GM12875 (cell line): Measurements from ENCODE around the gene C1orf21.

Experiments used
- H3K4me3 ChIP-seq: one replicate; pipeline ENCODE4 v1.5.1; 2011; ENCODE audit warnings: low read depth, low read length, control low read depth
- TF ChIP-seq, protein P1 (sequence below): IDR thresholded peaks from 2 replicates; pipeline ENCODE4 v1.5.1; 2011; ENCODE audit warnings: low read depth, mild to moderate bottlenecking, control low read depth, inconsistent platforms, low read length, moderate library complexity, borderline replicate concordance; ENCODE audit not compliant: insufficient read depth

C1orf21 gene

DNA sequence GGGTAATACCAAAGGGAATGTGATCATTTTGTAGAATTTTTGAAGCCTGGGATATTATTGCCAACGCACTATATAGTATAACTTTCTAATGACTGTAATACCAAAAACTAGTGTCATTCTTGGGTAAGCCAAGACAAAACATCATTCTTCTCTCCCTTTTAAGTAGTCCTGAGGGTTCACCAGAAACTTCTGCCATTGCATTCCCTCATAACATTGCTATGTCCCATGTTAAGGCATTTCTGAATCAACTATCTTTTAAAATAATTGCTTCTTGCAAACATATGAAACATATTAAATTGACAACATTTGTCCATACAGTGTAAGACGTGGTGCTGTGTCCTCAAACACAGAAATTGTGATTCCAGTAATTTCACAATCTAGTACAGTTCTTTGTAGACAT, 29.9 kb upstream of the C1orf21 start:
- no peak overlapping the region for H3K4me3 ChIP-seq
- TF ChIP-seq, protein P1, sequence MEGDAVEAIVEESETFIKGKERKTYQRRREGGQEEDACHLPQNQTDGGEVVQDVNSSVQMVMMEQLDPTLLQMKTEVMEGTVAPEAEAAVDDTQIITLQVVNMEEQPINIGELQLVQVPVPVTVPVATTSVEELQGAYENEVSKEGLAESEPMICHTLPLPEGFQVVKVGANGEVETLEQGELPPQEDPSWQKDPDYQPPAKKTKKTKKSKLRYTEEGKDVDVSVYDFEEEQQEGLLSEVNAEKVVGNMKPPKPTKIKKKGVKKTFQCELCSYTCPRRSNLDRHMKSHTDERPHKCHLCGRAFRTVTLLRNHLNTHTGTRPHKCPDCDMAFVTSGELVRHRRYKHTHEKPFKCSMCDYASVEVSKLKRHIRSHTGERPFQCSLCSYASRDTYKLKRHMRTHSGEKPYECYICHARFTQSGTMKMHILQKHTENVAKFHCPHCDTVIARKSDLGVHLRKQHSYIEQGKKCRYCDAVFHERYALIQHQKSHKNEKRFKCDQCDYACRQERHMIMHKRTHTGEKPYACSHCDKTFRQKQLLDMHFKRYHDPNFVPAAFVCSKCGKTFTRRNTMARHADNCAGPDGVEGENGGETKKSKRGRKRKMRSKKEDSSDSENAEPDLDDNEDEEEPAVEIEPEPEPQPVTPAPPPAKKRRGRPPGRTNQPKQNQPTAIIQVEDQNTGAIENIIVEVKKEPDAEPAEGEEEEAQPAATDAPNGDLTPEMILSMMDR, result no peak

DNA sequence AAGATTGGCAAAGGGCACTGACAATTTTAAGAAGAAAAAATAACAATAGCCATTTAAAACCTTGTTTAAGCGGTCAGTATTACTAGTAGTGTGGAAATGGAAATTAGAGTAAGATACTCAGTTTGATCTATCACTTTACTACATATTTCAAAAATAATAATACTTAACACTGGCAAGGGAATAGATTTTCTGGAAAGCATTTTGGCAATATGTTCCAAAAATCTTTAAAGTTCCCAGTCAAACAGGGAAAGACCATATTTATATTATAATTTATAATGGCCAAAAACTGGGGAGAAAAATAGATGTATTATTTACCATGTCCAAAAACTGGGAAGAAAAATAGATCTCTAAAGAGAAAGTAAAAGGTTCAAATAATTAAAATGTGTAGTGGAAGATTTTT, 28.6 kb upstream of the C1orf21 start:
- TF ChIP-seq, protein P1, result no peak
- H3K4me3 ChIP-seq, result no peak overlapping the region

DNA sequence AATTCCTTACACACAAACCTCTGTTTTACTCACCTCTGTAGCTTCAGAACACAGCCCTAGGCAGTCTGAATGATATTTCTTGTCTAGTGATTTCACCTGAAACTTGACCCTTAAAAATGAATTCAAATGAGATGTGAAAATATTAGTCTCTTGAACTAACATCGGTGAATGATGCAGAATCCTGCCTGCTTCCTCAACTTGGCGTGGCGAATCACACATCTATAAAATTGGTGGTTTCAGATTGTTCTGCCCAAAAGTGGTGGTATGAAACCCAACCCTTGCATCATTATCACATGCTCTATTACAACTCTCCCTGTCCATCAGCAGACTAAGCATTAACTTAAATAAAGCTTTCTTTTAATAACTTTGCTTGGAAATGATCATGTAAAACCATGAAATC, 26.9 kb upstream of the C1orf21 start:
- TF ChIP-seq, protein P1, result no peak

DNA sequence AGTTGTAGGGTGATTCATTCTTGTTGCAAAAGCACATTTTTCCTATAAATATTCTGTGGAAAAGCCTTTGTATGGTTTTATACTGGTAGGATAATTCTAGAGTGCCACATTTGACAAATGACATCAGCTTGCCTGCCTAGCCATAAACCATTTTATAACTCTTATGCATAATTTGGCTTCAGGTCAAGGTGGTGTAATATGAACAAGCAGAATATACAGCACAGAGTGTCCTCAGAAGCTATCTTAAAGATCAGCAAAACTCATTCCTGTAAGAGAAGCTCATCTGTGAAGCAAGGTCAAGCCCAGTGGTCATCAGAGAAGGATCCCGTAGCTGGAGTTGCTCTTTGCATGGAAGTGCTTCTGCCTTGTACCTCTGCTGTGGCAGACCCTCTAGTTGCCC, 24.0 kb upstream of the C1orf21 start:
- H3K4me3 ChIP-seq, result no peak overlapping the region
- TF ChIP-seq, protein P1, result no peak

More for the DNA sequence above, 26.9 kb upstream of the C1orf21 start:
- no peak overlapping the region for H3K4me3 ChIP-seq

DNA sequence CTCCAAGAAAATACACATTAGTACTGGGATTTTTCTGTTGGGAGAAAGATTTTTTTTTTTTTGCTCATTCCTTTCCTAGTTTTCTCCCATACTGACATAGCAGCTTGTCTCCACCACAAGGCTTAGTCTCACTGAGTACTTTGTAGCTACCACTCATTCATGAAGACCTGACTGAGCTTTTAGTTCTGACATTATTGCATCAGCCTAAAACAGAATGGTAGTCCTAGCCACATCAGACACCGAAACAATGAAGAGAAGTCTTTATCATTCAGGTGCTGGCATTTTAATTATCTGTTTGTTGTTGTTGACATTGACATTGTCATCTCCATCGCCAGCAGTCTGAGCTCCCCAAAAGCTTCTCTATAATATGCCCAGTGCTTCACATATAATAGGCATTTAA, 21.1 kb upstream of the C1orf21 start:
- TF ChIP-seq, protein P1, result no peak
- H3K4me3 ChIP-seq, result no peak overlapping the region

- TF ChIP-seq, protein P1, result no peak
- no peak overlapping the region for H3K4me3 ChIP-seq
These were observed 19.8 kb upstream of the C1orf21 start for GRCh38 chr1:184366997-184367396.

- TF ChIP-seq, protein P1, result no peak
- H3K4me3 ChIP-seq, result no peak overlapping the region
These were observed 19.3 kb upstream of the C1orf21 start for GRCh38 chr1:184367427-184368038.
